Natural killer cell (primary cell): Measurements from ENCODE around the gene SMG6. TPM values are rescaled to one million over a fixed set of nuclear protein-coding genes. Genes with fewer than 3 reads are reported as not detected.

Experiments used
- ATAC-seq, 3 donors: fragments of 150-1000 bp in 2 of 3; fragments of 200-7000 bp in 1 of 3; cut with Tn5 transposase; 1 replicate in 1 of 3; 2 replicates in 2 of 3; pipeline ENCODE4 v1.10.0; 2021; ENCODE audit warnings: mild to moderate bottlenecking in 2 of 3, moderate library complexity in 2 of 3
- DNase-seq, 2 donors: peaks; one replicate each; pipeline versions ENCODE4 v3.0.0 to v3.0.0-alpha.2; 2013 to 2021; ENCODE audit warnings: mixed read lengths in 1 of 2
- H3K27ac ChIP-seq: one replicate; pipeline ENCODE4 v1.5.1; 2013; ENCODE audit warnings: mild to moderate bottlenecking, low read length
- H3K27me3 ChIP-seq: one replicate; pipeline ENCODE4 v1.6.1; 2013; ENCODE audit warnings: low read length; ENCODE audit not compliant: control insufficient read depth, insufficient read depth
- H3K36me3 ChIP-seq: one replicate; pipeline ENCODE4 v1.6.1; 2013; ENCODE audit warnings: low read length; ENCODE audit not compliant: control insufficient read depth, insufficient read depth
- H3K4me1 ChIP-seq: one replicate; pipeline ENCODE4 v1.6.1; 2013; ENCODE audit warnings: low read length; ENCODE audit not compliant: control insufficient read depth, insufficient read depth
- H3K4me3 ChIP-seq: one replicate; pipeline ENCODE4 v1.5.1; 2013; ENCODE audit warnings: low read length
- H3K9me3 ChIP-seq: one replicate; pipeline ENCODE4 v1.6.1; 2013; ENCODE audit warnings: low read length; ENCODE audit not compliant: control insufficient read depth, insufficient read depth
- H3K27ac Mint-ChIP-seq, 2 donors: one replicate each; pipeline ENCODE4 v1.8.0; 2022; ENCODE audit warnings: mild to moderate bottlenecking in 2 of 2, mixed read lengths in 2 of 2, moderate library complexity in 1 of 2
- H3K27me3 Mint-ChIP-seq, 2 donors: one replicate each; pipeline ENCODE4 v1.8.0; 2022; ENCODE audit warnings: low read depth in 2 of 2, mixed read lengths in 2 of 2
- H3K36me3 Mint-ChIP-seq: one replicate; pipeline ENCODE4 v1.8.0; 2022; ENCODE audit warnings: mixed read lengths
- H3K4me1 Mint-ChIP-seq, 2 donors: one replicate each; pipeline ENCODE4 v1.8.0; 2022; ENCODE audit warnings: mixed read lengths in 2 of 2
- H3K4me3 Mint-ChIP-seq: one replicate; pipeline ENCODE4 v1.8.0; 2022; ENCODE audit warnings: mild to moderate bottlenecking, moderate library complexity, mixed read lengths
- H3K9me3 Mint-ChIP-seq, 2 donors: one replicate each; pipeline ENCODE4 v1.8.0; 2022; ENCODE audit warnings: mixed read lengths in 2 of 2
- WGBS: methylation state at CpG from one replicate; pipeline ENCODE4 v1.1.7; 2013; ENCODE audit warnings: missing lambda C conversion rate; ENCODE audit not compliant: insufficient coverage; 5-methylcytosine and 5-hydroxymethylcytosine counted together
- intact Hi-C: fragments of 100-400 bp; cut with micrococcal nuclease; formaldehyde crosslinking; loops from one replicate; pipeline ENCODE4 v1.14.2; 2022
- total RNA-seq, 4 donors: library from RNA; stranded (reverse); fragments of 120-200 nt in 1 of 4; gene quantifications; one replicate each; pipeline versions ENCODE4 v1.2.3 to v1.2.4, GENCODE V29; 2013 to 2022
- TF ChIP-seq, protein P1 (sequence below): fragments of 200-600 bp; IDR thresholded peaks from one replicate; pipeline ENCODE4 v1.8.0; 2022; ENCODE audit warnings: antibody characterized with exemption

The SMG6 gene
- total RNA-seq, 3 donors from 2014 or later (not counting 1 experiment from before 2014, with no cell fraction given), result 41.6 to 49.4 (median 48.2) TPM

DNA sequence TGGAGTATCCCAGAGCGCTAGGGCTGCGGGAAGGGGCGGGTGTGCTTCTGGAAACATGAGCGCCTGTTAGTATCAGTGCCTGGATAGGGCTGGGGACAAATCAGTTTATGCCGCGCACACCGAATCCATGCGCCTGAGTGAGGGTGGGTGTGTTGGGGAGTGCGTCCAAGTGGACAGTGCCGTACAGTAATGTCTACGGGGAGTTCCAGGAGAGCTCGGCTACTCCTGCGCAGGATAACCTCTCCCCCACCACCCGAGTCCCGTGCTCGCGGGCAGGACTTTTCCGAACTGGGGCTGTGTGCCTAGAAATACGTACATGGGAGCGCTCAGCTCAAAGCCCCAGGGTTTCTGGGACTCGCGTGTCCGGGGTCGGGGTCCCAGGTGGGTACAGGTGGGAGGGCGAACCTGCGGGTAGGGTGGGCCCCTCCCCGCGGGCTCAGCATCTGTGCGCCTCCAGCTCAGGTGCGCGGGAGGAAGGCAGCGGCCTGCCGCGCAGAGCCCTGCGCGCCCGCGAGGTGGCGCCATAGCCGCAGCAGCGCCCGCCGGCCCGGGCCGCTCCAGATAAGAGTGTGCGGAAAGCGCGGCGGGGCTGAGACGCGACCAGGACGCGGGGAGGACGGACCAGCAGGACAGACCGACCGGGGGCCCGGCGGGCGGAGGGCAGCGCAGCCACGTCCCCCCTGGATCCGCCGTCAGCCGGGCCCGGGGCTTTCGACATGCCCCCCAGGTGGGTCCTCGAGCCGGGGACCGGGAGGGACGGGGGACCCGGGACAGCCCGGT lies 248.9 kb downstream of the SMG6 start, which contains the start of gene HIC1:
HIC1 (plus strand) TSS at position 592 of the 780 bp plus-strand sequence. CDS start 1,588 bp downstream, outside the sequence.
- WGBS, result 2% methylated on average over 71 of the region's 72 CpGs
- Mint-ChIP-seq H3K27me3 (no peaks in the 10 kb centered on the region), H3K4me1 (peaks cover 15 to 30% of the 10 kb centered on the region in 2 donors), H3K27ac (peak within 1 kb of the TSS; percentile 54 to 84), H3K4me3 (peak within 1 kb of the TSS; percentile 86), H3K9me3 (no peaks in the 10 kb centered on the region), H3K36me3 (no peaks in the 10 kb centered on the region)
- Histone ChIP-seq H3K4me1 (peaks cover 65% of the 10 kb centered on the region), H3K36me3 (no peaks in the 10 kb centered on the region), H3K9me3 (no peaks in the 10 kb centered on the region), H3K4me3 (peak within 1 kb of the TSS; percentile 31), H3K27ac (peak within 1 kb of the TSS; percentile 48), H3K27me3 (peaks cover 5% of the 10 kb centered on the region)
- DNase-seq (peak; percentile 84 to 90), ATAC-seq (peak; percentile 39 to 68 (median 51))
- intact Hi-C loops, result loop anchor here (1.0 kb wide), 3 partner anchors 190 to 299 kb away; no protein-coding TSS in a partner anchor
- TF ChIP-seq, protein P1, sequence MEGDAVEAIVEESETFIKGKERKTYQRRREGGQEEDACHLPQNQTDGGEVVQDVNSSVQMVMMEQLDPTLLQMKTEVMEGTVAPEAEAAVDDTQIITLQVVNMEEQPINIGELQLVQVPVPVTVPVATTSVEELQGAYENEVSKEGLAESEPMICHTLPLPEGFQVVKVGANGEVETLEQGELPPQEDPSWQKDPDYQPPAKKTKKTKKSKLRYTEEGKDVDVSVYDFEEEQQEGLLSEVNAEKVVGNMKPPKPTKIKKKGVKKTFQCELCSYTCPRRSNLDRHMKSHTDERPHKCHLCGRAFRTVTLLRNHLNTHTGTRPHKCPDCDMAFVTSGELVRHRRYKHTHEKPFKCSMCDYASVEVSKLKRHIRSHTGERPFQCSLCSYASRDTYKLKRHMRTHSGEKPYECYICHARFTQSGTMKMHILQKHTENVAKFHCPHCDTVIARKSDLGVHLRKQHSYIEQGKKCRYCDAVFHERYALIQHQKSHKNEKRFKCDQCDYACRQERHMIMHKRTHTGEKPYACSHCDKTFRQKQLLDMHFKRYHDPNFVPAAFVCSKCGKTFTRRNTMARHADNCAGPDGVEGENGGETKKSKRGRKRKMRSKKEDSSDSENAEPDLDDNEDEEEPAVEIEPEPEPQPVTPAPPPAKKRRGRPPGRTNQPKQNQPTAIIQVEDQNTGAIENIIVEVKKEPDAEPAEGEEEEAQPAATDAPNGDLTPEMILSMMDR, result peak; percentile 94

DNA sequence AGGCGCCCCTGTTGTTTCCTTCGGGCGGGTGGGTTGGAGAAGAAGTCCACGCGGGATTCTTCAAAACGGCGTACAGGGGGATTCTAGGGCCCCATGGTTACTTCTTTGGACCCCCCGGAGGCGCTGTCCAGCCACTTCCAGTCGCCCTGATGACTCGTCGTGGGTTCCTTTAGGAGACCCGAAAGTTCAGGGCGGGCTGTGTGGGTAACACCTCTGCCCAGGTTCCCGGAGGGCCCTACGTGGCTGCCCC lies 249.4 kb downstream of the SMG6 start:
- Histone ChIP-seq H3K9me3 (no peaks in the 10 kb centered on the region), H3K4me3 (peak overlapping the region; percentile 31), H3K4me1 (peaks cover 64% of the 10 kb centered on the region), H3K27me3 (peaks cover 5% of the 10 kb centered on the region), H3K36me3 (no peaks in the 10 kb centered on the region), H3K27ac (peak overlapping the region; percentile 48)
- no peak for DNase-seq
- Mint-ChIP-seq H3K4me1 (peaks cover 11 to 26% of the 10 kb centered on the region in 2 donors), H3K36me3 (no peaks in the 10 kb centered on the region), H3K27me3 (no peaks in the 10 kb centered on the region), H3K27ac (peak overlapping the region; percentile 54 to 84), H3K4me3 (peak overlapping the region; percentile 86), H3K9me3 (no peaks in the 10 kb centered on the region)
- TF ChIP-seq, protein P1, result no peak
- intact Hi-C loops, result loop anchor here (1.0 kb wide), 3 partner anchors 190 to 299 kb away; no protein-coding TSS in a partner anchor
- 1% methylated on average over 16 of the region's 16 CpGs for WGBS
- no peak for ATAC-seq

DNA sequence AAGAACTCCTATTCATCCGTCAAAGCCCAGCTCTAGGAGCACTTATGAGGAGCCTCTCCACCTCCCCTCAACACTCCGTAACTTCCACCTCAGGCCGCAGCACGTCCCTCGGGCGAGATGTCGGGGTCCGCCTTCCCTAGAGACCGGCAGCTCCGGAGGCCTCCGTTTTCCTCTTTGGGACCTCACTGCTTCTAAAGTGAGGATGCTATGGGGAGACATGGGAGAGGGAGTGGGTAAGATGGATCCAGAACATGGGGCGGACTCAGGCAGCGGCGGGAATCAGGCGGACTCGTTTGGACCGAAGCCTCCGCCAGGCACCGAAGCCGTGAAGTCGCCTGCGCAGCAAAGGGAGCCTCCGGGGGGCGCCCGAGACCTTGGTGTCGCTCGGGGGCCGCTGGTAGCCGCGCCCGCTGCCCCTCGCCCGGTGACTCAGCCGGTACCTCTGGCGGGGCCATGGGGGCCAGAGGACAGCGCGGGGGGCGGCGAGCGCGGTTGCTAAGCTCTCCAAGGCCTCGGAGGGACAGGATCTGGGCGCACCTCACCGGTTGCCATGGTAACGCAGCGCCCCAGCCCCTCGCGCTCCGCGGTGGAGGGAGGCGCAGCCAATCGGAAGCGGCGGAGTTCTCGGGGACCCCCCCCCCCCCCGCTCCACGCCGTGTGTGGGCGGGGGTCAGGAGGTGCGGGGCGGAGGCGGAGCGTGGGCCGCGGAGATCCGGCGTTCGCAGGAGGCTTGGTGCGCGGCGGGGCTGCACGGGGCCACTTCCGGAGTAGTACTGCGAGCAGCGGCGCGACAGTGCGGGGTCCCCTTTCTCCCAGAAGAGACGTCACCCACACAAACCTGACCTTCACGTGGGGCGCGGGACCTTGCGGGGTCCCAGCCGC lies 250.0 kb downstream of the SMG6 start:
- Histone ChIP-seq H3K27me3 (peaks cover 5% of the 10 kb centered on the region), H3K27ac (peak overlapping the region; percentile 48), H3K9me3 (no peaks in the 10 kb centered on the region), H3K36me3 (no peaks in the 10 kb centered on the region), H3K4me3 (peak overlapping the region; percentile 31), H3K4me1 (peaks cover 64% of the 10 kb centered on the region)
- Mint-ChIP-seq H3K36me3 (no peaks in the 10 kb centered on the region), H3K4me3 (peak overlapping the region; percentile 86), H3K9me3 (no peaks in the 10 kb centered on the region), H3K4me1 (peaks cover 11 to 26% of the 10 kb centered on the region in 2 donors), H3K27ac (peak overlapping the region; percentile 56 to 84), H3K27me3 (no peaks in the 10 kb centered on the region)
- 3% methylated on average over 76 of the region's 84 CpGs for WGBS
- TF ChIP-seq, protein P1, result peak; percentile 64
- intact Hi-C loops, result loop anchor here (1.0 kb wide), 3 partner anchors 191 to 300 kb away; no protein-coding TSS in a partner anchor
- DNase-seq, result peak; percentile 84 to 90
- ATAC-seq, result peak; percentile 38 to 49 (median 38)
